ENCODE results near the gene OR51G1.

DNA sequence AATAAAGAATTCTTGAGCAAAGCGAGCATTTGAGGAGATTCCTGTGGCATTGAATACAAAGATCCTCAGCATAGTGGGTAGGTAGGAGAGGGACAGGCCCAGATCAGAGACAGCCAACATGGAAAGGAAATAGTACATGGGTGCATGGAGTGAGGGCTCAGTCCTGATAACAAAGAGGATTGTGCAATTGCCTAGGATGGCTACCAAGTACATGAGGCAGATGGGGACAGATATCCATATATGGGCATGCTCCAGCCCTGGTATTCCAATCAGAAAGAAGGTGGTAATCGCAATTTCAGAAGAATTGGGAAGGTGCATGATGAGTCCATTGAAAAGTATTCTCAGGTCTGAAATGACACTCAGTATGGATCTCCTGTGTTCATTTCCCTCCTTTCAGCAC, 33.9 kb downstream of the OR51G1 start:
- TF ChIP-seq, protein P1, sequence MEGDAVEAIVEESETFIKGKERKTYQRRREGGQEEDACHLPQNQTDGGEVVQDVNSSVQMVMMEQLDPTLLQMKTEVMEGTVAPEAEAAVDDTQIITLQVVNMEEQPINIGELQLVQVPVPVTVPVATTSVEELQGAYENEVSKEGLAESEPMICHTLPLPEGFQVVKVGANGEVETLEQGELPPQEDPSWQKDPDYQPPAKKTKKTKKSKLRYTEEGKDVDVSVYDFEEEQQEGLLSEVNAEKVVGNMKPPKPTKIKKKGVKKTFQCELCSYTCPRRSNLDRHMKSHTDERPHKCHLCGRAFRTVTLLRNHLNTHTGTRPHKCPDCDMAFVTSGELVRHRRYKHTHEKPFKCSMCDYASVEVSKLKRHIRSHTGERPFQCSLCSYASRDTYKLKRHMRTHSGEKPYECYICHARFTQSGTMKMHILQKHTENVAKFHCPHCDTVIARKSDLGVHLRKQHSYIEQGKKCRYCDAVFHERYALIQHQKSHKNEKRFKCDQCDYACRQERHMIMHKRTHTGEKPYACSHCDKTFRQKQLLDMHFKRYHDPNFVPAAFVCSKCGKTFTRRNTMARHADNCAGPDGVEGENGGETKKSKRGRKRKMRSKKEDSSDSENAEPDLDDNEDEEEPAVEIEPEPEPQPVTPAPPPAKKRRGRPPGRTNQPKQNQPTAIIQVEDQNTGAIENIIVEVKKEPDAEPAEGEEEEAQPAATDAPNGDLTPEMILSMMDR (conservative IDR thresholded peaks at IDR 0.05; ENCODE audit: low read length): no peak
- no peak for TF ChIP-seq EZH2phosphoT487 (IDR thresholded peaks at IDR 0.05; ENCODE audit: borderline replicate concordance)

All from Loucy (cell line).